Raji (cell line): ENCODE results near the gene QSOX2.

Source experiments
- POLR2A ChIP-seq: IDR thresholded peaks from 2 replicates; pipeline ENCODE4 v1.6.1; 2011; ENCODE audit warnings: low read depth, low read length, control low read depth; ENCODE audit not compliant: insufficient read depth

QSOX2 gene

GRCh38 chr9:136191960-136192286 is 53.7 kb downstream of the QSOX2 start:
- TF ChIP-seq POLR2A, result no peak

GRCh38 chr9:136191099-136191959 is 54.3 kb downstream of the QSOX2 start:
- no peak for TF ChIP-seq POLR2A

- TF ChIP-seq POLR2A, result no peak
These were observed 55.0 kb downstream of the QSOX2 start for GRCh38 chr9:136190656-136191055.

GRCh38 chr9:136190237-136190601 is 55.4 kb downstream of the QSOX2 start:
- no peak for TF ChIP-seq POLR2A

- TF ChIP-seq POLR2A, result no peak
These were observed 56.0 kb downstream of the QSOX2 start for GRCh38 chr9:136189394-136190236.

GRCh38 chr9:136187683-136188586 is 57.7 kb downstream of the QSOX2 start:
- TF ChIP-seq POLR2A, result no peak

- no peak for TF ChIP-seq POLR2A
These were observed 58.4 kb downstream of the QSOX2 start for GRCh38 chr9:136187197-136187596.

GRCh38 chr9:136186386-136186785 is 59.2 kb downstream of the QSOX2 start:
- TF ChIP-seq POLR2A, result no peak

- TF ChIP-seq POLR2A, result no peak
These were observed 59.8 kb downstream of the QSOX2 start for GRCh38 chr9:136185596-136186366.

- TF ChIP-seq POLR2A, result no peak
These were observed 60.5 kb downstream of the QSOX2 start for GRCh38 chr9:136185066-136185465.

GRCh38 chr9:136182850-136183422 is 62.7 kb downstream of the QSOX2 start:
- TF ChIP-seq POLR2A, result no peak

GRCh38 chr9:136182420-136182787 is 63.2 kb downstream of the QSOX2 start:
- TF ChIP-seq POLR2A, result no peak

- no peak for TF ChIP-seq POLR2A
These were observed 63.7 kb downstream of the QSOX2 start for GRCh38 chr9:136181784-136182419.

GRCh38 chr9:136180586-136180985 is 65.0 kb downstream of the QSOX2 start:
- no peak for TF ChIP-seq POLR2A
